Central memory CD4-positive, alpha-beta T cell (primary cell): Measurements from ENCODE around the gene IFI30.

Source experiments
- DNase-seq: peaks from one replicate; pipeline ENCODE4 v3.0.0; 2022
- total RNA-seq, 3 experiments: gene quantifications; one replicate each; lab custom pipeline; 2026; lab: John Stamatoyannopoulos, UW

The IFI30 gene
- 0.16 to 0.77 (median 0.25) reads per million in 3 experiments for total RNA-seq

DNA sequence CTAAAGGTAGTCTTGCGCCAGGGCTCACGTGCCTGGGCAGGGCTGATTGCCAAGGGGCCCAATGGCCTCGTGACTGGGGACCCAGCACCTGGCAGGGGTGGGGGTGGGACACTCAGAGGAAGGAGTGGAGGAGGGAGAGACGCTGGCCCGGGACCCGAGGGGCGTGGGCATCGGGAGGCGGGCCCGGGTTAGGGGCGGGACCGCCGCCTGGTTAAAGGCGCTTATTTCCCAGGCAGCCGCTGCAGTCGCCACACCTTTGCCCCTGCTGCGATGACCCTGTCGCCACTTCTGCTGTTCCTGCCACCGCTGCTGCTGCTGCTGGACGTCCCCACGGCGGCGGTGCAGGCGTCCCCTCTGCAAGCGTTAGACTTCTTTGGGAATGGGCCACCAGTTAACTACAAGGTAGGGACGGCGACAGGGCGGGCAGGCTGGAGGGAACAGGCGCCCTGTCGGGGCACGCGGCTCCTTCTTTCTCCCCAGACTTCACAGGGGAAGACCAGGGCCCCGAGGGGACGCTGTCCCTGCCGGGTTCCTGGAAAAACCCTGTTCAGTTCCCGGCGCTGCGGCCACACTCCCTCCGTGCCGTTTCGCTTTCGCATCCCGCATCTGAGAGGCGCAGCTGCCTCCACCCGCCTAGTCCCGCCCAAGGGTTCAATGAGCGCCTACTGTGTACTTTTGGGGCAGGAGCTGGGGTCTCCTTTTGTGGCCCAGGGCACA is at the start of gene IFI30:
Gene IFI30, plus strand, starts transcription at position 242 of the 717 bp plus-strand sequence. Its CDS starts 29 bp downstream, at position 271.
- DNase-seq, result peak; percentile 36

DNA sequence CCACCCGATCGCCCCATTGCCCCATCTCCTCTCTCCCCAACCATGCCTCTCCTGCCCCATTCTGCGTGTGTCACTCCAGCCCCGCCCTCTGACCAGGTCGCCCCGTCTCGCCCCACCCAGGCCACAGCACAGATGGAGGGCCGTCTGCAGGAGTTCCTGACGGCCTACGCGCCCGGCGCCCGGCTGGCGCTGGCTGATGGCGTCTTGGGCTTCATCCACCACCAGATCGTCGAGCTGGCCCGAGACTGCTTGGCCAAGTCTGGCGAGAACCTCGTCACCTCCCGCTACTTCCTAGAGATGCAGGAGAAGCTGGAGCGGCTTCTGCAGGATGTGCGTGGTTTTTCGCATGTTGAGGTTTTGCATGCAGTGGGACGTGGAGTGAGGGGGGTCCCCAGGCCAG is 49.8 kb upstream of the IFI30 start:
- DNase-seq, result no peak

- DNase-seq, result no peak
Observed at GRCh38 chr19:18126097-18126496, 47.5 kb upstream of the IFI30 start.

GRCh38 chr19:18128044-18128443 is 45.6 kb upstream of the IFI30 start:
- DNase-seq, result no peak

GRCh38 chr19:18128805-18129204 is 44.8 kb upstream of the IFI30 start:
- no peak for DNase-seq

DNA sequence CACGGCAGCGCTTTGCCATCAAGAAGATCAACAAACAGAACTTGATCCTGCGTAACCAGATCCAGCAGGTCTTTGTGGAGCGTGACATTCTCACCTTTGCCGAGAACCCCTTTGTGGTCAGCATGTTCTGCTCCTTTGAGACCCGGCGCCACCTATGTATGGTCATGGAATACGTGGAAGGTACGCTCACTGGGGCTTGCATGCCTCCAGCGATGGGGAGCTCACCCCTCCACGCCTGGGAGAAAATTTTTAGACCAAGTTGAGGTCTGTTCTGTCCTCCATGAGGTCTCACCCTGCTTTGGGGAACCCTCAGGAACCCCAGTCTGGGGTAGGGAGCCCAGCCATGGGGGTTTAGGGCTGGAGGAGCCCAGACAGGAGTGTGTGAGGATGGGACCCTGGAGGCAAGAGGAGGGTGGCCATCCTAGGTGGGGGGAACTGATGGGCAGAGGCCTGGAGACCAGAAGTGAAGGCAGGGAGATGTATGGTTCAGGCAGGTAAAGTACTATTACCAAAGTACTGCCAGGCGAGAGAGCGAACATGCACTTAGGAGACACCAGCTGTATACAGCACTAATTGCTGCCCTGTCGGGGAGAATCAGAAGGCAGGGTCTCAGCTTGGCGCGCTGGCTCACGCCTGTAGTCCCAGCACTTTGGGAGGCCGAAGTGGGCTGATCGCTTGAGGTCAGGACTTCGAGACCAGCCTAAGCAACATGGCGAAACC is 42.9 kb upstream of the IFI30 start:
- DNase-seq, result no peak

DNA sequence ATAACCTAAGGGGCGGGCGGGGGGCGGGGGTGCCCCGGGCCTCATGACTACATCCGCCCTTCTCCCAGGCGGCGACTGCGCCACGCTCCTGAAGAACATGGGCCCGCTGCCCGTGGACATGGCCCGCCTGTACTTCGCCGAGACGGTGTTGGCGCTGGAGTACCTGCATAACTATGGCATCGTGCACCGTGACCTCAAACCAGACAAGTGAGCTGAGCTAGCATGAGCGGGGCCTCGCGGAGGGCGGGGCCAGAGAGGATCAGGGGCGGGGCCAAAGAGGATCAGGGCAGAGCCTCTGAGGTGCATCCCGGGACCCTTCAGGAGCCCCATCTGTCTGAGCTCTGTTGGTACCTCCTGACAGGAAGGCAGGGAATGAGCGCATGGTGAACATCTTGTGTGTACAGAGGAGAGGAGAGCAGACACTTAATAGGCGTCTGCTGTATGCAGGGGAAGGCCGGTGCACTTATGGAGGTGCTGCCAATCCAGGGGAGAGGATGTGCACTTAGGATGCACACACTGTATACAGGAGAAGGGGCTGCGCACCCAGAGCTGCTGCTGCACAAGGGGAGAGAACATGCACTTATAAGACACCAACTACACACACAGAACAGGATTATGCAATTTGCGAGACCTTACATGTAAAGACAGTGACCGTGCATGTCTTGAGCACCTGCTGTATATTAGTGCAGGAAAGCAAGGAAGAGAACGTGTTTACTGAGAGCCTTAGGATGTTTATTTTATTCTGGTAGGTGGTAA is 41.6 kb upstream of the IFI30 start:
- no peak for DNase-seq

- DNase-seq, result no peak
Observed at GRCh38 chr19:18135712-18136584, 37.7 kb upstream of the IFI30 start.

DNA sequence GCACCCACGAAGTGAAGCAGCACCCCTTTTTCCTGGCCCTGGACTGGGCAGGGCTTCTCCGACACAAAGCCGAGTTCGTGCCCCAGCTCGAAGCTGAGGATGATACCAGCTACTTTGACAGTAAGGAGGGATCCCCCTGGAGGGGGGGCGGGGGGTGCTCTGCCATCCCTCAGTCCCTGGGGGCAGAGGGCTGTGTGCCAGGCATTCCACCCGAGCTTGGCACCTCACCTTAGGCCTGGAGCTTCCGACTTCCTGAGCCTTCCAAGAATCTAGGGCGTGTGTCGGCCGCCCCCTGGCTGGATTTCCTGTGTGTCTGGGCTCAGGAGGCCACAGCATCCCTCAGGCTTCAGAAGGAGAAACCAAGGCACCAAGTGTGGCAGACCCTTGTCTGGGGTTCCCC is 36.4 kb upstream of the IFI30 start:
- no peak for DNase-seq

- no peak for DNase-seq
Observed at GRCh38 chr19:18137657-18138339, 35.8 kb upstream of the IFI30 start.

- DNase-seq, result no peak
Observed at GRCh38 chr19:18140473-18140872, 33.1 kb upstream of the IFI30 start.

- DNase-seq, result no peak
Observed at GRCh38 chr19:18141031-18141430, 32.6 kb upstream of the IFI30 start.

DNA sequence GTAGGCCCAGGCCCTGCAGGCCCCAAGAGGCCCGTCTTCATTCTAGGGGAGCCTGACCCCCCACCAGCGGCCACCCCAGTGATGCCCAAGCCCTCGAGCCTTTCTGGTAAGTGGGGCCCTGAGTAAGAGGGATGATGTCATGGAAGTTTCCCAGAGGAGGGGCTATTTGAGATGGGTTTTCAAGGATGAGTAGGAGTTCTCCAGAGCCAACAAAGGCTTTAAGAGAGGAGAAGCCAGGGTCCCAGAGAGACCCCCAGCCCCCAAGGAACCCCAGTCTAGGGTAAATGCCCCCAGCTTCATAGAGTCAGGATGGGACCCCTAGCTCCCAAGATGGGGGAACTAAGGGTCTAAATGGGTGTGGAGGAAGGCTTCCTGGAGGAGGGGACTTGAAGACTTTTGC is 29.7 kb upstream of the IFI30 start:
- no peak for DNase-seq

- no peak for DNase-seq
Observed at GRCh38 chr19:18144361-18144760, 29.3 kb upstream of the IFI30 start.

DNA sequence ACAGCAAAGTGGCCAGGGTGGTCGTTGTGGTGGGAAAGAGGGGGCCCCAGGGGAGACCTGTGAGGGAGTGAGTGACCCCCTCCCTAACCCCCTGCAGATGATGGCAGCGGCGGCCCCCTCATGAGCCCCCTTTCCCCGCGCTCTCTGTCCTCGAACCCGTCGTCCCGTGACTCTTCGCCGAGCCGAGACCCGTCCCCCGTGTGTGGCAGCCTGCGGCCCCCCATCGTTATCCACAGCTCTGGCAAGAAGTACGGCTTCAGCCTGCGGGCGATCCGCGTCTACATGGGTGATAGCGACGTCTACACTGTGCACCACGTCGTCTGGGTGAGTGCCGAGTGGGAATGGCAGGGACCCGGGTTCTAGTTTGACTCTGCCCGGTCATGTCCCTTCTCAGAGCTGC is 28.7 kb upstream of the IFI30 start:
- DNase-seq, result no peak

- DNase-seq, result no peak
Observed at GRCh38 chr19:18145391-18145999, 28.1 kb upstream of the IFI30 start.

DNA sequence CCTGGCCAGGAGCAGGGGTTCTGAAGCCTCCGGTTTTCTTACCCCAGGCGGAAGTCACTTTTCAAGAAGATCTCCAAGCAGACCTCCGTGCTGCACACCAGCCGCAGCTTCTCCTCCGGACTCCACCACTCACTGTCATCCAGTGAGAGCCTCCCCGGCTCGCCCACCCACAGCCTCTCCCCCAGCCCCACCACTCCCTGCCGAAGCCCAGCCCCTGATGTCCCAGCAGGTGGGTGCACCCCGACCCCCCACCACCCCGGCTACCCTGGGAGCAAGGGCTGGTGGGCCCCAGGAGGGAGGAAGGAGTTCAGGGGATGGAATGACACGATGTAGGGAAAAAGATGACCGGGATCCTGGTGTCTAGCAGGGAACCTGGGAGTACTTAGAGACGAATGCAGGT is 26.2 kb upstream of the IFI30 start:
- no peak for DNase-seq

- no peak for DNase-seq
Observed at GRCh38 chr19:18149596-18149975, 24.0 kb upstream of the IFI30 start.

- DNase-seq, result no peak
Observed at GRCh38 chr19:18150776-18151624, 22.6 kb upstream of the IFI30 start.

DNA sequence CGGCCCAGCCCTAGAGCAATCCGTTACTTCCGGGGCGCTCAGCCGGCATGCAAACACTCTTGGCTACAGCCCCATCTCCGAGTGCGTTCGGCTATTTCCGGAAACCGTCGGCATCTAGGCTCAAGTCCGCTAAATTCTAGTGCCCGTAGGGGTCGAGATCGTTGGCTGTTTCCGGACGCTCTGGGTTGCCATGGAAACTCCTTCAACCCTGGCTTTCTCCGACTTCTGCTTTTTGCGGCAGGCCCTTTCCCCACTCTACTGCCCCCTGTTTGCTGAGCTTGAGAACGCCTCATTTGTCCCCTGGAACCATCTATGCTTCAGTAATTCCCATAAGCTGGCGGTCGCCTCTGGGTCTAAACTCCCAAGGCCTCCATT is 21.2 kb upstream of the IFI30 start:
- DNase-seq, result peak; percentile 96
